T-helper 17 cell (primary cell): ENCODE measurements around the gene PRRT1B. TPM values are rescaled to one million over a fixed set of nuclear protein-coding genes. Genes with fewer than 3 reads are reported as not detected.
A peak's percentile ranks its signal among the peaks of the same experiment; 100 is the strongest.

Source experiments
- ATAC-seq: fragments of 150-1000 bp; cut with Tn5 transposase; 2 replicates; pipeline ENCODE4 v1.10.0; 2021; ENCODE audit warnings: mild to moderate bottlenecking, moderate library complexity
- DNase-seq, 3 donors: peaks; one replicate each; pipeline versions ENCODE4 v3.0.0 to v3.0.0-alpha.2; 2020 to 2021
- H3K9me3 ChIP-seq: one replicate; pipeline ENCODE4 v1.7.0; 2013; ENCODE audit warnings: low read length, mild to moderate bottlenecking; ENCODE audit not compliant: control insufficient read depth, poor library complexity, severe bottlenecking
- H3K27ac Mint-ChIP-seq: one replicate; pipeline ENCODE4 v1.8.0; 2022; ENCODE audit warnings: mild to moderate bottlenecking, moderate library complexity, mixed read lengths
- H3K27me3 Mint-ChIP-seq: one replicate; pipeline ENCODE4 v1.8.0; 2022; ENCODE audit warnings: mixed read lengths
- H3K36me3 Mint-ChIP-seq: one replicate; pipeline ENCODE4 v1.8.0; 2022; ENCODE audit warnings: low read depth, mixed read lengths
- H3K4me1 Mint-ChIP-seq: one replicate; pipeline ENCODE4 v1.8.0; 2022; ENCODE audit warnings: mild to moderate bottlenecking, mixed read lengths
- H3K4me3 Mint-ChIP-seq: one replicate; pipeline ENCODE4 v1.8.0; 2022; ENCODE audit warnings: mild to moderate bottlenecking, moderate library complexity, mixed read lengths
- total RNA-seq, 4 donors: library from RNA in 2 of 4; stranded (reverse) in 2 of 4; gene quantifications; one replicate each; pipeline ENCODE4 v1.2.3 and lab custom pipeline; 2022 to 2026

Gene PRRT1B
- total RNA-seq, 2 donors from 2014 or later = not detected

DNA sequence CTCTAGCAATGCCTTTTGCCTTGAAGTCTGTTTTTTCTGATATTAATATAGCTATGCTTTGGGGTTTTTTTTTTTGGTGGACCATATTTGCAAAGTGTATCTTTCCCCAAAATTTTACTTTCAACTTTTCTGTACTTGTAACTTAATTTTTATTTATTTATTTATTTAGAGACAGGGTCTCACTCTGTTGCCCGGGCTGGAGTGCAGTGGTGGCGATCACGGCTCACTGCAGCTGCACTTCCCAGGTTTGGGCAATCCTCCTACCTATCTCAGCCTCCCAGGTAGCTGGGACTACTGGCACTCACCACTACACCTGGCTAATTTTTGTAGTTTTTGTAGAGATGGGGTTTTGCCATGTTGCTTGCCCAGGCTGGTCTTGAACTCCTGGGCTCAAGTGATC lies 20.8 kb downstream of the PRRT1B start:
- DNase-seq (no peak), ATAC-seq (no peak)
- no peaks in the 10 kb centered on the region for H3K27me3 Mint-ChIP-seq
- H3K36me3 Mint-ChIP-seq = peaks cover 3% of the 10 kb centered on the region
- peaks cover 7% of the 10 kb centered on the region for H3K4me1 Mint-ChIP-seq
- H3K4me3 Mint-ChIP-seq = no peak overlapping the region
- no peaks in the 10 kb centered on the region for H3K9me3 ChIP-seq
- peak overlapping the region; percentile 63 for H3K27ac Mint-ChIP-seq

GRCh38 chr9:131567910-131568309 lies 22.6 kb downstream of the PRRT1B start:
- H3K36me3 Mint-ChIP-seq = peaks cover 3% of the 10 kb centered on the region
- H3K9me3 ChIP-seq = no peaks in the 10 kb centered on the region
- H3K27me3 Mint-ChIP-seq = no peaks in the 10 kb centered on the region
- H3K4me3 Mint-ChIP-seq = no peak overlapping the region
- ATAC-seq = peak; percentile 14
- DNase-seq = no peak
- peaks cover 8% of the 10 kb centered on the region for H3K4me1 Mint-ChIP-seq
- H3K27ac Mint-ChIP-seq = no peak overlapping the region

GRCh38 chr9:131574730-131575640 lies 29.7 kb downstream of the PRRT1B start:
- ATAC-seq (no peak), DNase-seq (no peak)
- H3K9me3 ChIP-seq = no peaks in the 10 kb centered on the region
- Mint-ChIP-seq H3K27ac (peak overlapping the region; percentile 29), H3K27me3 (no peaks in the 10 kb centered on the region), H3K36me3 (peaks cover 3% of the 10 kb centered on the region), H3K4me3 (no peak overlapping the region), H3K4me1 (peaks cover 14% of the 10 kb centered on the region)

DNA sequence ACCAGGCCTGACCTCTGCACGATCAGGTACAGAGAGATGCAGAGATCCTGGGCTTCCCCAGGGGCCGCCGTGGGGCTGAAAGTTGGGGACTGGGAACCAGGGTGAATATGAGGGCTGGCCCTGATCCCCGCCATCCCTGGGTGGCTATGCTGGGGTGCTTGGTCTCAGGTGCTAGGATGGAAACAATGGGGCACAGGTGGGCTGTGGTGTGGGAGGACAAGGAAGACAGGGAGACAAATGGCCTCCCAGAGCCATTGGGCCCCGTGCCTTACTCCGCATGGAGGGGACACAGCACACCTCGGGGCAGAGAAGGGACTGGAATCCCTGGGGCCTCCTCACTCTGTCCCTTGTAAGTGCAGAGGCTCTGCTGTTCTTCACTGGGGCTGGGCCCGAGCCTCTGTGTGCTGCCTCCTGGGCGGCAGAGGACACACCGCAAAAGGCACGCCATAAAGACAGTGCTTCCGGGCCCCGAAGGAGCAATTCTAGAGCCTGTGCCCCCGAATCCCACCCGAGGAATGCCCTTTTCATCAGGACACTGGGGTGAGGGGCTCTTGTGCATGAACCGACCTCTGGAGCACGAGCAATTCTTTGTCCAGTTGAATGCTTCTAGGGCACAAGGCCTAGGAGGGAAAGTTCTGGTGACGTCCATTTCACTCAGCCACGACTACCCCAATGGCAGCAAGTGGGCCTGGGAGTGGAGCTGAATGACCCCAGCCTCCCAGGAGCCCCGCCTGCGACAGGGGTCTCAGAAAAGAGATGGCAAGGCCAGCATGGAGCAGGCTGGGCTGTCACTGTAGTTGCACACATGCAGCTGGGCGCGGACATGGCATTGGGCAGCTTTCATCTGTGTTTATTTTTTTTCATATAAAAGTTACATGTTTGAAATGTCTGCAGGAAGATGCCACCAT lies 30.9 kb downstream of the PRRT1B start:
- Mint-ChIP-seq H3K27me3 (no peaks in the 10 kb centered on the region), H3K36me3 (peaks cover 2% of the 10 kb centered on the region), H3K4me3 (no peak overlapping the region), H3K4me1 (peaks cover 12% of the 10 kb centered on the region), H3K27ac (peak overlapping the region; percentile 27)
- no peak for ATAC-seq
- DNase-seq = no peak
- H3K9me3 ChIP-seq = no peaks in the 10 kb centered on the region

- Mint-ChIP-seq H3K27ac (peak overlapping the region; percentile 90), H3K27me3 (no peaks in the 10 kb centered on the region), H3K36me3 (peaks cover 2% of the 10 kb centered on the region), H3K4me3 (peak overlapping the region; percentile 76), H3K4me1 (peaks cover 13% of the 10 kb centered on the region)
- no peak for ATAC-seq
- no peaks in the 10 kb centered on the region for H3K9me3 ChIP-seq
- no peak for DNase-seq
Measured at GRCh38 chr9:131577005-131578000, 32.0 kb downstream of the PRRT1B start.

DNA sequence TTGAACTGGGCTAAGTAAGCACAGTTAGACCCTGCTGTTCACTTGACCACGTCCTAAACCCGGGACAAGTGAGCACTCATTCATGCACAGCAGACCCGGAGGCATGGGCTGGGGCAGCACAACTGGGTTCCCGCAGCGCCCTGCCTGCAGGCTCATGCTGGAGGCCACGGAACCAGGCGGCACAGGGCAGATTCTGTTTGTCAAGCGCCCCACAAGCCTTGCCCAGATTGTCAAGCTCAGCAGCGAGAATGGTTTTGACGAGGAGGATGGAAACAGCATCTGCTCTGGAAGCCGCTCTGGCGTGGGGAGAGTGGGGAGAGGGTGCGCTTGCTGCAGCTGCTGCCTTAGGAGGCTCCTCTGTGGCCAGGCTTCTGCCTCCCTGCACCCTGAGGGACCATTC lies 32.7 kb downstream of the PRRT1B start:
- Mint-ChIP-seq H3K36me3 (peaks cover 2% of the 10 kb centered on the region), H3K27ac (peak overlapping the region; percentile 90), H3K27me3 (no peaks in the 10 kb centered on the region), H3K4me1 (peaks cover 13% of the 10 kb centered on the region), H3K4me3 (peak overlapping the region; percentile 61)
- no peak for DNase-seq
- no peak for ATAC-seq
- no peaks in the 10 kb centered on the region for H3K9me3 ChIP-seq

DNA sequence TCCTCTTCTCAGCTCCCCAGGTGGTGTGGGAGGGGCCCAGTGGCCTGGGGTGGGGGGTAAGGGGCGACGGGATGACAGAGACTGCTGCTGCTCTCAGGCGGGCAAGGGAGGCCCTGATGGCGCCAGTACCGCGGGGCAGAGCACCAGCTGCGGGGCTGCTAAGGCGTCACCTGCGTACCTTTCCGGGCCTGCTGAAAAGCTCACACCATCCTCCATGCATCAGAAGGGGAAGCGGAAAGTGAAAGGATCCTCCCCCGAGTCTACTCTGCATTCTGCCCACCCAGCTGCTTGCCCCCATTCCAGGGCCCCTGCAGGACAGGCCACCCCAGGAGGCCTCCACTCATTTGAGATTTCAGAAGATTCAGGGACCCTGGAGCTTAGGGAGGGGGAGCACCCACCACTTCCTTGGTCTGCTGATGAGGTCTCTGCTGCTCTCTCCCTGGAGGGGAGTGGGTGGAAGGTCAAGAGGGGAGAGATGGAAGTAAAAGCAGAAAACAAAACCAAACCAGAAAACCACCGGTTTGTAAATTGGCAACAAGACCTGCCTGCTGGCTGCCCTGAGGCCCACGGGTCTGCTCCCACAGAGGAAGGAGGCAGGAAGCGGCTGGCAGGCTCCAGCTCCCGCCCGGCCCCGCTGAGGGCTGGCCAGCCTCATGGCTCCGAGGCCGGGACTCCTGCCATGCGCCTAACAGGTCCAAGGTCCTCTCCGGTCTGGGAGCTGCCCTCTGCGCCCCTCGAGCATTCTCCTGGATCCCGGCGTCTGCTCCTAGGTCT lies 33.6 kb downstream of the PRRT1B start:
- DNase-seq (no peak), ATAC-seq (peak; percentile 91)
- Mint-ChIP-seq H3K27ac (peak overlapping the region; percentile 90), H3K4me3 (peak overlapping the region; percentile 74), H3K36me3 (peaks cover 4% of the 10 kb centered on the region), H3K4me1 (peaks cover 15% of the 10 kb centered on the region), H3K27me3 (no peaks in the 10 kb centered on the region)
- H3K9me3 ChIP-seq = no peaks in the 10 kb centered on the region

GRCh38 chr9:131579789-131580211 lies 34.5 kb downstream of the PRRT1B start:
- DNase-seq = no peak
- peaks cover 4% of the 10 kb centered on the region for H3K36me3 Mint-ChIP-seq
- peaks cover 17% of the 10 kb centered on the region for H3K4me1 Mint-ChIP-seq
- H3K27ac Mint-ChIP-seq = peak overlapping the region; percentile 90
- no peaks in the 10 kb centered on the region for H3K9me3 ChIP-seq
- ATAC-seq = no peak
- no peaks in the 10 kb centered on the region for H3K27me3 Mint-ChIP-seq
- H3K4me3 Mint-ChIP-seq = no peak overlapping the region

- no peaks in the 10 kb centered on the region for H3K27me3 Mint-ChIP-seq
- H3K9me3 ChIP-seq = no peaks in the 10 kb centered on the region
- no peak overlapping the region for H3K27ac Mint-ChIP-seq
- H3K4me3 Mint-ChIP-seq = no peak overlapping the region
- H3K36me3 Mint-ChIP-seq = peaks cover 4% of the 10 kb centered on the region
- peaks cover 21% of the 10 kb centered on the region for H3K4me1 Mint-ChIP-seq
- DNase-seq = no peak
- no peak for ATAC-seq
Measured at GRCh38 chr9:131580358-131580757, 35.0 kb downstream of the PRRT1B start.

DNA sequence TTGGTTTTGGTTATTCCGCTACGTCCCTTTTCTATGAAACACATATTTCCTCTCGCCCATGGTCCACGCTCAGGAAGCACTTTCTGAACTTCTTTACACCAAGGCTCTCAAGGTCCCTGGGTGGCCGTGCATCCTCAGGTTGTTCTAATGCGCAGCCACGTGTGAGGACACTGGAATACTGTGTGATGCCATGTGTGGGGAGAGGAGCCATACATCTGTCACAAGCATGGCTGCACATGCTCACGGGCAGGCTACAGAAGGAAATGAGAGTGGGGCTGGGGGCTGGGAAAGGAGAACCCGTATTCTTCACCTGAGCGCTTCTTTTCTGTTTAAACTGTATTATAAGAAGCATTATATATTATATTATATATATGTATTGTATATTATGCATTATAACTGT lies 36.7 kb downstream of the PRRT1B start:
- no peaks in the 10 kb centered on the region for H3K9me3 ChIP-seq
- peaks cover 4% of the 10 kb centered on the region for H3K36me3 Mint-ChIP-seq
- H3K27me3 Mint-ChIP-seq = no peaks in the 10 kb centered on the region
- DNase-seq = no peak
- no peak overlapping the region for H3K4me3 Mint-ChIP-seq
- no peak overlapping the region for H3K27ac Mint-ChIP-seq
- H3K4me1 Mint-ChIP-seq = peaks cover 28% of the 10 kb centered on the region
- no peak for ATAC-seq

GRCh38 chr9:131582466-131583336 lies 37.4 kb downstream of the PRRT1B start:
- ATAC-seq = no peak
- no peaks in the 10 kb centered on the region for H3K27me3 Mint-ChIP-seq
- no peaks in the 10 kb centered on the region for H3K9me3 ChIP-seq
- H3K4me1 Mint-ChIP-seq = peaks cover 30% of the 10 kb centered on the region
- peaks cover 4% of the 10 kb centered on the region for H3K36me3 Mint-ChIP-seq
- no peak overlapping the region for H3K4me3 Mint-ChIP-seq
- DNase-seq = no peak
- H3K27ac Mint-ChIP-seq = peak overlapping the region; percentile 56
